SIG-M5 (cell line): ENCODE data around the gene FZD2.
"Not testable (repeated sequence)": the region's sequence is repeated elsewhere in the genome, so short reads cannot be mapped to it uniquely, and the experiment has no call there.

ENCODE experiments used
- DNase-seq: peaks from one replicate; lab custom pipeline; 2025; lab: John Stamatoyannopoulos, UW

FZD2 gene

GRCh38 chr17:44546671-44547606, 10.3 kb upstream of the FZD2 start:
- no peak for DNase-seq

- no peak for DNase-seq
Observed at GRCh38 chr17:44547625-44548267, 9.5 kb upstream of the FZD2 start.

- no peak for DNase-seq
Observed at GRCh38 chr17:44548376-44549230, 8.7 kb upstream of the FZD2 start.

GRCh38 chr17:44549686-44550085, 7.6 kb upstream of the FZD2 start:
- no peak for DNase-seq

GRCh38 chr17:44552361-44552760, 4.9 kb upstream of the FZD2 start:
- no peak for DNase-seq

GRCh38 chr17:44555099-44555498, 2.2 kb upstream of the FZD2 start:
- no peak for DNase-seq

- DNase-seq, result no peak
Observed at GRCh38 chr17:44556166-44556831, 985 bp upstream of the FZD2 start.

DNA sequence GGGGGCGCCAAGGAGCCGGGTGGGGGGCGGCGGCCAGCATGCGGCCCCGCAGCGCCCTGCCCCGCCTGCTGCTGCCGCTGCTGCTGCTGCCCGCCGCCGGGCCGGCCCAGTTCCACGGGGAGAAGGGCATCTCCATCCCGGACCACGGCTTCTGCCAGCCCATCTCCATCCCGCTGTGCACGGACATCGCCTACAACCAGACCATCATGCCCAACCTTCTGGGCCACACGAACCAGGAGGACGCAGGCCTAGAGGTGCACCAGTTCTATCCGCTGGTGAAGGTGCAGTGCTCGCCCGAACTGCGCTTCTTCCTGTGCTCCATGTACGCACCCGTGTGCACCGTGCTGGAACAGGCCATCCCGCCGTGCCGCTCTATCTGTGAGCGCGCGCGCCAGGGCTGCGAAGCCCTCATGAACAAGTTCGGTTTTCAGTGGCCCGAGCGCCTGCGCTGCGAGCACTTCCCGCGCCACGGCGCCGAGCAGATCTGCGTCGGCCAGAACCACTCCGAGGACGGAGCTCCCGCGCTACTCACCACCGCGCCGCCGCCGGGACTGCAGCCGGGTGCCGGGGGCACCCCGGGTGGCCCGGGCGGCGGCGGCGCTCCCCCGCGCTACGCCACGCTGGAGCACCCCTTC, 484 bp downstream of the FZD2 start:
- no peak for DNase-seq

DNA sequence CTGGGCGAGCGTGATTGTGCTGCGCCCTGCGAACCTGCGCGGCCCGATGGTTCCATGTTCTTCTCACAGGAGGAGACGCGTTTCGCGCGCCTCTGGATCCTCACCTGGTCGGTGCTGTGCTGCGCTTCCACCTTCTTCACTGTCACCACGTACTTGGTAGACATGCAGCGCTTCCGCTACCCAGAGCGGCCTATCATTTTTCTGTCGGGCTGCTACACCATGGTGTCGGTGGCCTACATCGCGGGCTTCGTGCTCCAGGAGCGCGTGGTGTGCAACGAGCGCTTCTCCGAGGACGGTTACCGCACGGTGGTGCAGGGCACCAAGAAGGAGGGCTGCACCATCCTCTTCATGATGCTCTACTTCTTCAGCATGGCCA, 1.0 kb downstream of the FZD2 start:
- DNase-seq, result no peak

DNA sequence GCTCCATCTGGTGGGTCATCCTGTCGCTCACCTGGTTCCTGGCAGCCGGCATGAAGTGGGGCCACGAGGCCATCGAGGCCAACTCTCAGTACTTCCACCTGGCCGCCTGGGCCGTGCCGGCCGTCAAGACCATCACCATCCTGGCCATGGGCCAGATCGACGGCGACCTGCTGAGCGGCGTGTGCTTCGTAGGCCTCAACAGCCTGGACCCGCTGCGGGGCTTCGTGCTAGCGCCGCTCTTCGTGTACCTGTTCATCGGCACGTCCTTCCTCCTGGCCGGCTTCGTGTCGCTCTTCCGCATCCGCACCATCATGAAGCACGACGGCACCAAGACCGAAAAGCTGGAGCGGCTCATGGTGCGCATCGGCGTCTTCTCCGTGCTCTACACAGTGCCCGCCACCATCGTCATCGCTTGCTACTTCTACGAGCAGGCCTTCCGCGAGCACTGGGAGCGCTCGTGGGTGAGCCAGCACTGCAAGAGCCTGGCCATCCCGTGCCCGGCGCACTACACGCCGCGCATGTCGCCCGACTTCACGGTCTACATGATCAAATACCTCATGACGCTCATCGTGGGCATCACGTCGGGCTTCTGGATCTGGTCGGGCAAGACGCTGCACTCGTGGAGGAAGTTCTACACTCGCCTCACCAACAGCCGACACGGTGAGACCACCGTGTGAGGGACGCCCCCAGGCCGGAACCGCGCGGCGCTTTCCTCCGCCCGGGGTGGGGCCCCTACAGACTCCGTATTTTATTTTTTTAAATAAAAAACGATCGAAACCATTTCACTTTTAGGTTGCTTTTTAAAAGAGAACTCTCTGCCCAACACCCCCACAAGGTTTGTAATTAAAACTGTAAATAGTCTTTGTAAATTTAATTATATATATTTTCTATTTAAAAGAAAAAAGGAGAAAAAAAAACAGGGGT, 1.7 kb downstream of the FZD2 start:
- no peak for DNase-seq

DNA sequence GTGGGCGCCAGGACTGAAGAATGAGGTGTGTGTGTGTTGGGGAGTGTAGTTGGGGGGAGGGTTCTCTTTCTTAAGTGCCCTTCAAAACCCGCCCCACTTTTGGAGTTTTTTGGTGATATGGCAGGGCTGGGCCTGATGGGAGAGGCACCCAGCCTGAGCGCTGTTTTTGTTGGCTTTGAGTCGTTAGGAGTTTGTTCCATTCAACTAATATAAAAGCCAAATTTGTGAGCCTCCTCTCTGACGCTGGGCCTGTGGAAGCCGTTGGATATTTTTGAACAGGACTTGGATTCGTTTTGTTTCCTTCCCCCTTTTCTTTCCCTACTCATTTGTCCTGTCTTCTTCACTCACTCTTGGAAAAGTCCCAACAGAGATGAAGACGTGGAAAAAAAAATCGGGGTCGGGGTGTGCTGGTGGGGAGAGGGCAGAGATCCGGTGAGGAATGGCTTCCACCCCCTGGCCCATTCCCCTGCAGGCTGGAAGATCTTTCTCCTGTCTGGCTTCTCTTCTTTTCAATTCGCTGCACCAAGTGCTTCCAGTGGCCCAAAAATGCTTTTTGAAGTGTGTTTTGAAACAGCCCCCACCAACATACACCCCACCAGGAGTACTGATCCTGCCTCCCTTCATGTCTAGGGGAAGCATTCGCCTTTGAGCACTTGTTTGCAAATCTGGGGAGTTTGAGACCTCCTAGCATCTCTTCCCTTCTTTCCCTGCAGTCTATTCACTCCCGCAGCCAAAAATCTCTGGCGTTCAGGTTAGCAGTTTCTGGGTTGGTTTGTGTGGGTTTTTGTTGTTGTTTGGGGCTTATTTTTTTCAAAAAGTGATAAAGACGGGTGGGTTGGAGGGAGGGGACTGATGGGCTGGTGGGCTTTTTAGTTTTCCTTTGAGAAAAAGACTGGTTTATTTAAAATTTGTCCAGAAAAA, 2.6 kb downstream of the FZD2 start:
- DNase-seq, result no peak

- no peak for DNase-seq
Observed at GRCh38 chr17:44561237-44561623, 3.9 kb downstream of the FZD2 start.

GRCh38 chr17:44564429-44564828, 7.1 kb downstream of the FZD2 start:
- DNase-seq, result no peak

DNA sequence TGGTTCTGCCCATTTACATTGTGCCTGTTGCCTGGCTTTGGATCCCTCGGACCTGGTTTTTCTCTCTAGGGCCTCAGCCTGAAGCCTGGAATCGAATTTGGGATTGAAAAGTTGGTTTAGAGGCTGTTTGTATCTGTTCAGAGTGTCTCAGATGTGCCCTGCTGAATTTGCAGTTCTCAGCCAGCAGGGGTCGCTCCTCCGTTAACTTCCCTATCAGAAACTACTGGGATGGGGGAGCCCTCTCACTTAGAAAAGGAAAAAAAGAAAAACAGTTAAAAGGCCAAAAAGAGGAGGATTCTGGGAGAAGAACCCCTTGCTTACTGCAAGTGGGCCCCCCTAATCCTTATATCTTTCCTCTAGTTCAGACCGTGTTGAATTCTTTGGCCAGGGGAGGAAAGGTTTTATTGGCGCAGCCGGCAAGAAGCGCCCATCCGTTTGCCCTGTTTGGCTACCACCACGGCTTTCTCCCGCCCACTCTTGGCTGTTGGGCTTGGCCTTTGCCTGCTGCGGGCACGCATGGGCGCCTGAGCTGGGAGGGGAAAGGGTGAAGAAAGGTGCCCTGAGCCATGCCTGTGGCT, 8.7 kb downstream of the FZD2 start:
- DNase-seq, result no peak

DNA sequence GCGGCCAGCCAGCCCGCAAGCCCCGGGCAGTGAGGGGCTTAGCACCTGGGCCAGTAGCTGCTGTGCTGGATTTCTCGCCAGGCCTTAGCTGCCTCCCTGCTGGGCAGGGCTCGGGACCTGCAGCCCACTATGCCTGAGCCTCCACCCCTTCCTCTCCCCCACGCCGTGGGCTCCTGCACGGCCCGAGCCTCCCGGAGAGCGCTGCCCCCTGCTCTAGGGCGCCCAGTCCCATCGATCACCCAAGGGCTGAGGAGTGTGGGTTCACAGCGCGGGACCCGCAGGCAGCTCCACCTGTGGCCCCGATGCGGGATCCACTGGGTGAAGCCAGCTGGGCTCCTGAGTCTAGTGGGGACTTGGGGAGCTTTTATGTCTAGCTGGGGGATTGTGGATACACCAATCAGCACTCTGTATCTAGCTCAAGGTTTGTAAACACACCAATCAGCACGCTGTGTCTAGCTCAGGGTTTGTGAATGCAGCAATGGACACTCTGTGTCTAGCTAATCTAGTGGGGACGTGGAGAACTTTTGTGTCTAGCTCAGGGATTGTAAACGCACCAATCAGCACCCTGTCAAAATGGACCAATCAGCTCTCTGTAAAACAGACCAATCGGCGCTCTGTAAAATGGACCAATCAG, 11.1 kb downstream of the FZD2 start:
- not testable (repeated sequence) for DNase-seq

- DNase-seq, result no peak
Observed at GRCh38 chr17:44568945-44569858, 11.9 kb downstream of the FZD2 start.

DNA sequence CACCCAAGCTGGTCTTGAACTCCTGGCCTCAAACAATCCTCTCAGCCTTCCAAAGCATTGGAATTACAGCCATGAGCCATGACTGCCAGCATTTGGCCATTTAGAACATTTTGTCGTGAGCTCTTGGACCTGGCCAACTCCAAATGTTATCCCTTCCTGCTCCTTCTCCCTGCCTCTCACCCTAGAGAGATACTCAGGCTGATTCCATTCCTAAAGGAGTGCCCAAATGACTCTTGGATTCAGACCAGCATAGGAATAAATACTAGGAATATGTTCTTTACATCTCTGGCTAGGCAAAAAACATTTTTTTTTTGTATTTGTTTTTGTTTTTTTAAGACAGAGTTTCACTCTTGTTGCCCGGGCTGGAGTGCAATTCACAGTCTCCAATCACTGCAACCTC, 15.5 kb downstream of the FZD2 start:
- DNase-seq, result no peak
